Measurements from ENCODE around the gene ZNF668.

ZNF668 gene

GRCh38 chr16:31061126-31061812 is 12.8 kb downstream of the ZNF668 start:
- in situ Hi-C loops (cut with MboI; ENCODE audit: low sequenced_read_pairs, unreplicated experiment), result no loop called here
- TF ChIP-seq, protein P1, sequence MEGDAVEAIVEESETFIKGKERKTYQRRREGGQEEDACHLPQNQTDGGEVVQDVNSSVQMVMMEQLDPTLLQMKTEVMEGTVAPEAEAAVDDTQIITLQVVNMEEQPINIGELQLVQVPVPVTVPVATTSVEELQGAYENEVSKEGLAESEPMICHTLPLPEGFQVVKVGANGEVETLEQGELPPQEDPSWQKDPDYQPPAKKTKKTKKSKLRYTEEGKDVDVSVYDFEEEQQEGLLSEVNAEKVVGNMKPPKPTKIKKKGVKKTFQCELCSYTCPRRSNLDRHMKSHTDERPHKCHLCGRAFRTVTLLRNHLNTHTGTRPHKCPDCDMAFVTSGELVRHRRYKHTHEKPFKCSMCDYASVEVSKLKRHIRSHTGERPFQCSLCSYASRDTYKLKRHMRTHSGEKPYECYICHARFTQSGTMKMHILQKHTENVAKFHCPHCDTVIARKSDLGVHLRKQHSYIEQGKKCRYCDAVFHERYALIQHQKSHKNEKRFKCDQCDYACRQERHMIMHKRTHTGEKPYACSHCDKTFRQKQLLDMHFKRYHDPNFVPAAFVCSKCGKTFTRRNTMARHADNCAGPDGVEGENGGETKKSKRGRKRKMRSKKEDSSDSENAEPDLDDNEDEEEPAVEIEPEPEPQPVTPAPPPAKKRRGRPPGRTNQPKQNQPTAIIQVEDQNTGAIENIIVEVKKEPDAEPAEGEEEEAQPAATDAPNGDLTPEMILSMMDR (IDR thresholded peaks at IDR 0.05; ENCODE audit: borderline replicate concordance, control extremely low read depth, extremely low read depth, insufficient read depth, missing control alignments), result no peak
- no peak for DNase-seq (ENCODE audit: low spot score)

DNA sequence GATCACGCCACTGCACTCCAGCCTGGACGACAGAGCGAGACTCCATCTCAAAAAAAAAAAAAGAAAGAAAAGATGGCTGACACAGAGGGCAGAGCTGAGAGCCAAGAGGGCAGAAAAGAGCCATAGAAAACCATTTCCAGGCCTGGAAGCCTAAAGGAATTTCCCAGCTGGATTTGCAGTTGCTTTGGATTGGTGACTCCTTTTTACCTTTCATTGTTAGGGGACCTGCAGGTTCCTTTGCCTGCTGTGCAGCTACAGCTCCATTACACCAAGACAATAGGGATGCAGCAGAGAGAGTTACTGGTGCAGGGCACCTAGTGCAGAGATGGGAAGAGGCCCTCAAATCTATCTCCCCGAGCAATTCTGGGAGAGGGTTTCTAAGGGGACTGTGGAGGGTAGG is 18.4 kb downstream of the ZNF668 start:
- TF ChIP-seq, protein P1 (IDR thresholded peaks at IDR 0.05; ENCODE audit: borderline replicate concordance, control extremely low read depth, extremely low read depth, insufficient read depth, missing control alignments), result no peak
- in situ Hi-C loops (cut with MboI; ENCODE audit: low sequenced_read_pairs, unreplicated experiment), result no loop called here
- DNase-seq (ENCODE audit: low spot score), result no peak

- DNase-seq (ENCODE audit: low spot score), result no peak
- TF ChIP-seq, protein P1 (IDR thresholded peaks at IDR 0.05; ENCODE audit: borderline replicate concordance, control extremely low read depth, extremely low read depth, insufficient read depth, missing control alignments), result no peak
- in situ Hi-C loops (cut with MboI; ENCODE audit: low sequenced_read_pairs, unreplicated experiment), result no loop called here
Observed at GRCh38 chr16:31052114-31052513, 21.9 kb downstream of the ZNF668 start.

- TF ChIP-seq, protein P1 (IDR thresholded peaks at IDR 0.05; ENCODE audit: borderline replicate concordance, control extremely low read depth, extremely low read depth, insufficient read depth, missing control alignments), result no peak
- DNase-seq (ENCODE audit: low spot score), result no peak
- in situ Hi-C loops (cut with MboI; ENCODE audit: low sequenced_read_pairs, unreplicated experiment), result no loop called here
Observed at GRCh38 chr16:31050280-31051030, 23.6 kb downstream of the ZNF668 start.

DNA sequence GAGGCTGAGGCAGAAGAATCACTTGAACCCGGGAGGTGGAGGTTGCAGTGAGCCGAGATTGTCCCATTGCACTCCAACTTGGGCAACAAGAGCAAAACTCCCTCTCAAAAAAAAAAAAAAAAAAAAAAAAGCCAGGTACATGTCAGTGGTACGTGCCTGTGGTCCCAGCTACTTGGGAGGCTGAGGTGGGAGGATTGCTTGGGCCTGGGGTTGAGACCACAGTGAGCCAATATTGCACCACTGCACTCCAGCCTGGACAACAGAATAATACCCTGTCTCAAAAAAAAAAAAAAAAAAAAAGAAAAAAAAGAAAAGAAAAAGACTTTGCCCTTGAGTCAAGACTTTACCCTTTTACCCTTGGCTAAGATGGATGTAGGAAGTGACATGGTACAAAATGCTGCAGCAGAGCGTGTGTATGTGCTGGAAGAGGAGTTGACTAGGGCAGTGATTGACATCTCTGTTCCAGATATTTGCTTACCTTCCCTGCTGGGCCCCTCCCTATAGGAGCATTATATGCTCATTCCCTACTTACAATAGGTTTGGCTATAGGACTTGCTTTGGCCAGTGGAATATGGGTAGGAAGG is 30.1 kb downstream of the ZNF668 start:
- in situ Hi-C loops (cut with MboI; ENCODE audit: low sequenced_read_pairs, unreplicated experiment), result no loop called here
- TF ChIP-seq, protein P1 (IDR thresholded peaks at IDR 0.05; ENCODE audit: borderline replicate concordance, control extremely low read depth, extremely low read depth, insufficient read depth, missing control alignments), result no peak
- DNase-seq (ENCODE audit: low spot score), result no peak

DNA sequence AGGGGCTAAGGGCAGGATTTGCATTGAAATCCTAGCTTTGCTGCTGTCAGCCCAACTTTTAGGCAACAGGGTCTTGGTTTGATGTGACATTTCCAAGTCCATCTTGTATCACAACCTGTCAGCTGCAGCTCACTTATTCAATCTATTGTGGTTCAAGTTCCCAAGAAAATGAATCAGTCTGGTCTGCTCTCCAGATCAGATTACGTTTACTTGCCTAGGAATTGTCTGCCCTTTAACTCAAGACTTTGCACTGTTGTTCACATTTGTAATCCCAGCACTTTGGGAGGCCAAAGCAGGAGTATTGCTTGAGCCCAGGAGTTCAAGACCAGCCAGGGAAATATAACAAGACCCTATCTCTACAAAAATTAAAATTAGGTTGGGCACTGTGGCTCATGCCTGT is 30.7 kb downstream of the ZNF668 start:
- TF ChIP-seq, protein P1 (IDR thresholded peaks at IDR 0.05; ENCODE audit: borderline replicate concordance, control extremely low read depth, extremely low read depth, insufficient read depth, missing control alignments), result no peak
- no peak for DNase-seq (ENCODE audit: low spot score)
- in situ Hi-C loops (cut with MboI; ENCODE audit: low sequenced_read_pairs, unreplicated experiment), result no loop called here
